HEK293 (cell line): ENCODE data around the gene MPDU1.

Experiments
- CTCF ChIA-PET: fragments of 350-600 bp; formaldehyde crosslinking; extraction: SDS; loops from one replicate; lab custom pipeline; 2021; ENCODE audit warnings: antibody characterized with exemption; lab: Yijun Ruan, JAX
- POLR2A ChIA-PET: fragments of 300-600 bp; formaldehyde crosslinking; extraction: SDS; loops from one replicate; lab custom pipeline; 2020; ENCODE audit warnings: antibody characterized with exemption, inconsistent platforms; lab: Yijun Ruan, JAX
- H3K27ac ChIP-seq: fragments of 200-500 bp; sonication (Bioruptor generic); 2 replicates; pipeline ENCODE4 v1.5.1; 2014; ENCODE audit warnings: low read depth, low read length, control low read depth, inconsistent platforms; ENCODE audit errors: extremely low read depth
- H3K36me3 ChIP-seq, 2 experiments: fragments of 200-500 bp in 1 of 2; sonication (Bioruptor generic) in 1 of 2; 1 replicate in 1 of 2; 2 replicates in 1 of 2; pipeline ENCODE4 v1.5.1; 2014 to 2017; ENCODE audit warnings: inconsistent platforms in 2 of 2, low read length in 2 of 2; ENCODE audit not compliant: control insufficient read depth in 2 of 2, insufficient read depth in 1 of 2
- H3K4me1 ChIP-seq: fragments of 200-500 bp; sonication (Bioruptor generic); 2 replicates; pipeline ENCODE4 v1.5.1; 2014; ENCODE audit warnings: mild to moderate bottlenecking, low read length, inconsistent platforms; ENCODE audit not compliant: control insufficient read depth, insufficient read depth
- H3K4me3 ChIP-seq: 2 replicates; pipeline ENCODE4 v1.5.1; 2011; ENCODE audit warnings: low read depth, mild to moderate bottlenecking, control low read depth, low read length, moderate library complexity
- H3K9me3 ChIP-seq: fragments of 200-500 bp; sonication (Bioruptor generic); 2 replicates; pipeline ENCODE4 v1.5.1; 2014; ENCODE audit warnings: low read depth, low read length, inconsistent platforms; ENCODE audit not compliant: control insufficient read depth, insufficient read depth
- GLI4 ChIP-seq: fragments of 450-650 bp; formaldehyde crosslinking; IDR thresholded peaks from 2 replicates; pipeline ENCODE4 v1.5.1; 2016; ENCODE audit warnings: missing biosample characterization, missing genetic modification characterization
- MZF1 ChIP-seq: fragments of 450-650 bp; formaldehyde crosslinking; IDR thresholded peaks from 2 replicates; pipeline ENCODE4 v1.5.1; 2017; ENCODE audit warnings: missing biosample characterization, missing genetic modification characterization, borderline replicate concordance
- SETDB1 ChIP-seq: IDR thresholded peaks from one replicate; pipeline ENCODE4 v1.6.1; 2017; ENCODE audit warnings: mild to moderate bottlenecking, low read length, moderate library complexity, mixed read lengths; ENCODE audit not compliant: insufficient read length
- TRIM28 ChIP-seq: IDR thresholded peaks from 2 replicates; pipeline ENCODE4 v1.6.1; 2011; ENCODE audit warnings: low read length, control low read depth, borderline replicate concordance
- ZFP3 ChIP-seq: fragments of 450-650 bp; formaldehyde crosslinking; IDR thresholded peaks from 2 replicates; pipeline ENCODE4 v1.5.1; 2016; ENCODE audit warnings: low read depth, missing biosample characterization, missing genetic modification characterization
- ZIC2 ChIP-seq: fragments of 450-650 bp; formaldehyde crosslinking; IDR thresholded peaks from 2 replicates; pipeline ENCODE4 v1.5.1; 2016; ENCODE audit warnings: missing biosample characterization, missing genetic modification characterization
- ZNF16 ChIP-seq: fragments of 450-650 bp; formaldehyde crosslinking; IDR thresholded peaks from 2 replicates; pipeline ENCODE4 v1.5.1; 2016; ENCODE audit warnings: low read depth, missing biosample characterization, missing genetic modification characterization
- ZNF184 ChIP-seq: fragments of 450-650 bp; IDR thresholded peaks from 2 replicates; pipeline ENCODE4 v1.5.1; 2018; ENCODE audit warnings: missing biosample characterization, mild to moderate bottlenecking, missing genetic modification characterization
- ZNF211 ChIP-seq: fragments of 450-650 bp; formaldehyde crosslinking; IDR thresholded peaks from 2 replicates; pipeline ENCODE4 v1.5.1; 2016; ENCODE audit warnings: low read depth, missing biosample characterization, missing genetic modification characterization
- ZNF404 ChIP-seq: fragments of 450-650 bp; formaldehyde crosslinking; IDR thresholded peaks from 2 replicates; pipeline ENCODE4 v1.5.1; 2017; ENCODE audit warnings: missing biosample characterization, missing genetic modification characterization
- ZNF473 ChIP-seq: fragments of 450-650 bp; formaldehyde crosslinking; IDR thresholded peaks from 2 replicates; pipeline ENCODE4 v1.5.1; 2017; ENCODE audit warnings: missing biosample characterization, missing genetic modification characterization
- ZNF501 ChIP-seq: fragments of 450-650 bp; formaldehyde crosslinking; IDR thresholded peaks from 2 replicates; pipeline ENCODE4 v1.5.1; 2016; ENCODE audit warnings: missing biosample characterization, missing genetic modification characterization
- ZNF530 ChIP-seq: fragments of 450-650 bp; formaldehyde crosslinking; IDR thresholded peaks from 2 replicates; pipeline ENCODE4 v1.5.1; 2016; ENCODE audit warnings: low read depth, missing biosample characterization, missing genetic modification characterization
- ZNF549 ChIP-seq: fragments of 450-650 bp; IDR thresholded peaks from 2 replicates; pipeline ENCODE4 v1.5.1; 2018; ENCODE audit warnings: missing biosample characterization, missing genetic modification characterization, mild to moderate bottlenecking, inconsistent platforms, moderate library complexity
- ZNF658 ChIP-seq: fragments of 450-650 bp; formaldehyde crosslinking; IDR thresholded peaks from 2 replicates; pipeline ENCODE4; 2016; ENCODE audit warnings: missing biosample characterization, missing genetic modification characterization
- ZNF76 ChIP-seq: fragments of 450-650 bp; formaldehyde crosslinking; IDR thresholded peaks from 2 replicates; pipeline ENCODE4; 2016; ENCODE audit warnings: low read depth, missing biosample characterization, missing genetic modification characterization, borderline replicate concordance
- ZSCAN16 ChIP-seq: fragments of 450-650 bp; formaldehyde crosslinking; IDR thresholded peaks from 2 replicates; pipeline ENCODE4 v1.5.1; 2016; ENCODE audit warnings: missing biosample characterization, missing genetic modification characterization
- TF ChIP-seq, protein P1 (sequence below): fragments of 450-650 bp; formaldehyde crosslinking; IDR thresholded peaks from 2 replicates; pipeline ENCODE4 v1.5.1; 2016; ENCODE audit warnings: missing biosample characterization, missing genetic modification characterization
- TF ChIP-seq, protein P2 (sequence below): fragments of 450-650 bp; formaldehyde crosslinking; conservative IDR thresholded peaks from 2 replicates; pipeline ENCODE4 v1.5.1; 2016; ENCODE audit warnings: low read depth, missing biosample characterization, missing genetic modification characterization
- TF ChIP-seq, protein P3 (sequence below): fragments of 450-650 bp; formaldehyde crosslinking; IDR thresholded peaks from 2 replicates; pipeline ENCODE4 v1.5.1; 2016; ENCODE audit warnings: missing biosample characterization, missing genetic modification characterization
- TF ChIP-seq, protein P4 (sequence below): fragments of 450-650 bp; formaldehyde crosslinking; IDR thresholded peaks from 2 replicates; pipeline ENCODE4 v1.5.1; 2016; ENCODE audit warnings: missing biosample characterization, missing genetic modification characterization

Gene MPDU1

DNA sequence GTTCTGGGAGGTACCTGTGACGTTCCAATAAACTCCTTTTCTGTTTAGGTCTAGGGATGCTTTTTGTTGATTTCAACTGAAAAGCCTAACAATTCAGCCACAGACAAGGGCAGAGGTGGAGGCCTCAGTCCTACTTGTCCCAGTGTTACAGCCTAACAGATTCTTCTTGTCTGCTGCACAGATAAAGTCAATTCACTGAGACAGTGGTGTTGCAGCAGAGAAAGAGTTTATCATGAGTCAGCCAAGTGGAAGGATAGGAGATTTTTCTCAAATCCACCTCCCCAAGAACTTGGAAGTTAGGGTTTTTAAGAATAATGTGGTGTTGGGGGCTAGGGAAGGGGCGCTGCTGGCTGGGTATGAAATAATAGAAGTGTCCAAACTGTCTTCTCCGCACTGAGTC lies 45.6 kb upstream of the MPDU1 start:
- POLR2A ChIA-PET: no interaction called here
- H3K9me3 ChIP-seq: no peaks in the 10 kb centered on the region
- H3K4me1 ChIP-seq: no peaks in the 10 kb centered on the region
- H3K36me3 ChIP-seq: no peaks in the 10 kb centered on the region
- H3K4me3 ChIP-seq: no peak overlapping the region
- H3K27ac ChIP-seq: no peak overlapping the region
- CTCF ChIA-PET: interaction anchor here (0.6 to 2.0 kb wide), 2 partner anchors 23 to 24 kb away, joined by 3 to 11 read pairs; no protein-coding TSS in a partner anchor
- TF ChIP-seq SETDB1 (peak; percentile 96), TRIM28 (peak; percentile 28; the same call in 1 of the 2 replicates), ZNF658 (tag by site-specific recombination) (no peak), MZF1 (tag by site-specific recombination) (no peak), ZNF549 (tag by site-specific recombination) (0 out of 2 replicates have a peak, but pooled peaks have one; percentile 43), ZNF404 (tag by site-specific recombination) (no peak), ZNF473 (no peak), ZFP3 (tag by site-specific recombination) (no peak)
- TF ChIP-seq, protein P1, sequence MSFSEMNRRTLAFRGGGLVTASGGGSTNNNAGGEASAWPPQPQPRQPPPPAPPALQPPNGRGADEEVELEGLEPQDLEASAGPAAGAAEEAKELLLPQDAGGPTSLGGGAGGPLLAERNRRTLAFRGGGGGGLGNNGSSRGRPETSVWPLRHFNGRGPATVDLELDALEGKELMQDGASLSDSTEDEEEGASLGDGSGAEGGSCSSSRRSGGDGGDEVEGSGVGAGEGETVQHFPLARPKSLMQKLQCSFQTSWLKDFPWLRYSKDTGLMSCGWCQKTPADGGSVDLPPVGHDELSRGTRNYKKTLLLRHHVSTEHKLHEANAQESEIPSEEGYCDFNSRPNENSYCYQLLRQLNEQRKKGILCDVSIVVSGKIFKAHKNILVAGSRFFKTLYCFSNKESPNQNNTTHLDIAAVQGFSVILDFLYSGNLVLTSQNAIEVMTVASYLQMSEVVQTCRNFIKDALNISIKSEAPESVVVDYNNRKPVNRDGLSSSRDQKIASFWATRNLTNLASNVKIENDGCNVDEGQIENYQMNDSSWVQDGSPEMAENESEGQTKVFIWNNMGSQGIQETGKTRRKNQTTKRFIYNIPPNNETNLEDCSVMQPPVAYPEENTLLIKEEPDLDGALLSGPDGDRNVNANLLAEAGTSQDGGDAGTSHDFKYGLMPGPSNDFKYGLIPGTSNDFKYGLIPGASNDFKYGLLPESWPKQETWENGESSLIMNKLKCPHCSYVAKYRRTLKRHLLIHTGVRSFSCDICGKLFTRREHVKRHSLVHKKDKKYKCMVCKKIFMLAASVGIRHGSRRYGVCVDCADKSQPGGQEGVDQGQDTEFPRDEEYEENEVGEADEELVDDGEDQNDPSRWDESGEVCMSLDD (tag by site-specific recombination): no peak
- TF ChIP-seq, protein P2, sequence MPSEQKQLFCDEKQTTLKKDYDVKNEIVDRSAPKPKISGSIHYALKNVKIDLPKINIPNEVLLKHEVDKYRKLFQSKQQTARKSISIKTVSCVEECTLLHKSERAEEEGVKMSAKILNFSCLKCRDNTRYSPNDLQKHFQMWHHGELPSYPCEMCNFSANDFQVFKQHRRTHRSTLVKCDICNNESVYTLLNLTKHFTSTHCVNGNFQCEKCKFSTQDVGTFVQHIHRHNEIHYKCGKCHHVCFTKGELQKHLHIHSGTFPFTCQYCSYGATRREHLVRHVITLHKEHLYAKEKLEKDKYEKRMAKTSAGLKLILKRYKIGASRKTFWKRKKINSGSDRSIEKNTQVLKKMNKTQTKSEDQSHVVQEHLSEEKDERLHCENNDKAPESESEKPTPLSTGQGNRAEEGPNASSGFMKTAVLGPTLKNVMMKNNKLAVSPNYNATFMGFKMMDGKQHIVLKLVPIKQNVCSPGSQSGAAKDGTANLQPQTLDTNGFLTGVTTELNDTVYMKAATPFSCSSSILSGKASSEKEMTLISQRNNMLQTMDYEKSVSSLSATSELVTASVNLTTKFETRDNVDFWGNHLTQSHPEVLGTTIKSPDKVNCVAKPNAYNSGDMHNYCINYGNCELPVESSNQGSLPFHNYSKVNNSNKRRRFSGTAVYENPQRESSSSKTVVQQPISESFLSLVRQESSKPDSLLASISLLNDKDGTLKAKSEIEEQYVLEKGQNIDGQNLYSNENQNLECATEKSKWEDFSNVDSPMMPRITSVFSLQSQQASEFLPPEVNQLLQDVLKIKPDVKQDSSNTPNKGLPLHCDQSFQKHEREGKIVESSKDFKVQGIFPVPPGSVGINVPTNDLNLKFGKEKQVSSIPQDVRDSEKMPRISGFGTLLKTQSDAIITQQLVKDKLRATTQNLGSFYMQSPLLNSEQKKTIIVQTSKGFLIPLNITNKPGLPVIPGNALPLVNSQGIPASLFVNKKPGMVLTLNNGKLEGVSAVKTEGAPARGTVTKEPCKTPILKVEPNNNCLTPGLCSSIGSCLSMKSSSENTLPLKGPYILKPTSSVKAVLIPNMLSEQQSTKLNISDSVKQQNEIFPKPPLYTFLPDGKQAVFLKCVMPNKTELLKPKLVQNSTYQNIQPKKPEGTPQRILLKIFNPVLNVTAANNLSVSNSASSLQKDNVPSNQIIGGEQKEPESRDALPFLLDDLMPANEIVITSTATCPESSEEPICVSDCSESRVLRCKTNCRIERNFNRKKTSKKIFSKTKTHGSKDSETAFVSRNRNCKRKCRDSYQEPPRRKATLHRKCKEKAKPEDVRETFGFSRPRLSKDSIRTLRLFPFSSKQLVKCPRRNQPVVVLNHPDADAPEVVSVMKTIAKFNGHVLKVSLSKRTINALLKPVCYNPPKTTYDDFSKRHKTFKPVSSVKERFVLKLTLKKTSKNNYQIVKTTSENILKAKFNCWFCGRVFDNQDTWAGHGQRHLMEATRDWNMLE (tag by site-specific recombination): no peak

DNA sequence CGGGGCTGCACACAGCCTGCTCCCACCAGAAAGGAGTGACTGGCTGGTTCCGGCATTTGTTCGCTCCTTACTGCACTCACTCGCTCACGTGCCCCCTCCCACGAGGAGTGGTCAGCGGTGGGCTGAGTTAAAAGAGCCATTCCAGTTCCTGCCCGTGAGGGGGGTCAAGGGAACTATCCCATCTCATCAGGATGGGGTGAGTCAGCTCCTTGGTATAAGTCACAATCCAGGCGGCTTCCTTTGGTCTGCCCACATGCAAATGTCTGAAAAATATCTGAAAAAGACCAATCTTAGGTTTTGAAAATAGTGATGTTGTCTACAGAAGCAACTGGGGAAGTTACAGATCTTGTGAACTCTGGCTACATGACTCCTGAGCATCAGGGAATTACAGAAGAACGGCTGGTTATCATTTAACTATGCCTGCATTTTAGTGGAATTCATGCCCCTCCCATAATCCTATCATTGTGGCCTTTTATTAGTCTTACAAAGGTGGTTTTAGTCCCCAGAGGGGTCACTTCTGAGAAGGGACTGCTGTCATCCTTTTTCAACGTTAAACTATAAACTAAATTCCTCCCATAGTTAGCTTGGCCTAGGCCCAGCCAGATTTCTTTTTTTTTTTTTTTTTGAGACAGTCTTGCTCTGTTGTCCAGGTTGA lies 44.6 kb upstream of the MPDU1 start:
- no peaks in the 10 kb centered on the region for H3K36me3 ChIP-seq
- no peaks in the 10 kb centered on the region for H3K4me1 ChIP-seq
- ChIA-PET CTCF (interaction anchor here (2.0 kb wide), 1 partner anchor 22 kb away, joined by 11 read pairs; no protein-coding TSS in a partner anchor), POLR2A (interaction anchor here (0.6 kb wide), 1 partner anchor 83 kb away, joined by 3 read pairs; no protein-coding TSS in a partner anchor)
- H3K27ac ChIP-seq: no peak overlapping the region
- H3K4me3 ChIP-seq: no peak overlapping the region
- no peaks in the 10 kb centered on the region for H3K9me3 ChIP-seq
- TF ChIP-seq ZIC2 (no peak), ZNF211 (tag by site-specific recombination) (no peak), ZNF16 (tag by site-specific recombination) (no peak), ZNF76 (tag by site-specific recombination) (no peak), ZSCAN16 (no peak), GLI4 (no peak), ZNF184 (tag by site-specific recombination) (no peak), ZNF530 (tag by site-specific recombination) (no peak), ZNF501 (no peak)
- TF ChIP-seq, protein P3, sequence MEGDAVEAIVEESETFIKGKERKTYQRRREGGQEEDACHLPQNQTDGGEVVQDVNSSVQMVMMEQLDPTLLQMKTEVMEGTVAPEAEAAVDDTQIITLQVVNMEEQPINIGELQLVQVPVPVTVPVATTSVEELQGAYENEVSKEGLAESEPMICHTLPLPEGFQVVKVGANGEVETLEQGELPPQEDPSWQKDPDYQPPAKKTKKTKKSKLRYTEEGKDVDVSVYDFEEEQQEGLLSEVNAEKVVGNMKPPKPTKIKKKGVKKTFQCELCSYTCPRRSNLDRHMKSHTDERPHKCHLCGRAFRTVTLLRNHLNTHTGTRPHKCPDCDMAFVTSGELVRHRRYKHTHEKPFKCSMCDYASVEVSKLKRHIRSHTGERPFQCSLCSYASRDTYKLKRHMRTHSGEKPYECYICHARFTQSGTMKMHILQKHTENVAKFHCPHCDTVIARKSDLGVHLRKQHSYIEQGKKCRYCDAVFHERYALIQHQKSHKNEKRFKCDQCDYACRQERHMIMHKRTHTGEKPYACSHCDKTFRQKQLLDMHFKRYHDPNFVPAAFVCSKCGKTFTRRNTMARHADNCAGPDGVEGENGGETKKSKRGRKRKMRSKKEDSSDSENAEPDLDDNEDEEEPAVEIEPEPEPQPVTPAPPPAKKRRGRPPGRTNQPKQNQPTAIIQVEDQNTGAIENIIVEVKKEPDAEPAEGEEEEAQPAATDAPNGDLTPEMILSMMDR (tag by site-specific recombination): no peak
- TF ChIP-seq, protein P4, sequence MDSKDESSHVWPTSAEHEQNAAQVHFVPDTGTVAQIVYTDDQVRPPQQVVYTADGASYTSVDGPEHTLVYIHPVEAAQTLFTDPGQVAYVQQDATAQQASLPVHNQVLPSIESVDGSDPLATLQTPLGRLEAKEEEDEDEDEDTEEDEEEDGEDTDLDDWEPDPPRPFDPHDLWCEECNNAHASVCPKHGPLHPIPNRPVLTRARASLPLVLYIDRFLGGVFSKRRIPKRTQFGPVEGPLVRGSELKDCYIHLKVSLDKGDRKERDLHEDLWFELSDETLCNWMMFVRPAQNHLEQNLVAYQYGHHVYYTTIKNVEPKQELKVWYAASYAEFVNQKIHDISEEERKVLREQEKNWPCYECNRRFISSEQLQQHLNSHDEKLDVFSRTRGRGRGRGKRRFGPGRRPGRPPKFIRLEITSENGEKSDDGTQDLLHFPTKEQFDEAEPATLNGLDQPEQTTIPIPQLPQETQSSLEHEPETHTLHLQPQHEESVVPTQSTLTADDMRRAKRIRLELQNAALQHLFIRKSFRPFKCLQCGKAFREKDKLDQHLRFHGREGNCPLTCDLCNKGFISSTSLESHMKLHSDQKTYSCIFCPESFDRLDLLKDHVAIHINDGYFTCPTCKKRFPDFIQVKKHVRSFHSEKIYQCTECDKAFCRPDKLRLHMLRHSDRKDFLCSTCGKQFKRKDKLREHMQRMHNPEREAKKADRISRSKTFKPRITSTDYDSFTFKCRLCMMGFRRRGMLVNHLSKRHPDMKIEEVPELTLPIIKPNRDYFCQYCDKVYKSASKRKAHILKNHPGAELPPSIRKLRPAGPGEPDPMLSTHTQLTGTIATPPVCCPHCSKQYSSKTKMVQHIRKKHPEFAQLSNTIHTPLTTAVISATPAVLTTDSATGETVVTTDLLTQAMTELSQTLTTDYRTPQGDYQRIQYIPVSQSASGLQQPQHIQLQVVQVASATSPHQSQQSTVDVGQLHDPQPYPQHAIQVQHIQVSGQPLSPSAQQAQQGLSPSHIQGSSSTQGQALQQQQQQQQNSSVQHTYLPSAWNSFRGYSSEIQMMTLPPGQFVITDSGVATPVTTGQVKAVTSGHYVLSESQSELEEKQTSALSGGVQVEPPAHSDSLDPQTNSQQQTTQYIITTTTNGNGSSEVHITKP (tag by site-specific recombination): no peak
